ENCODE data around the gene SIAH2.

DNA sequence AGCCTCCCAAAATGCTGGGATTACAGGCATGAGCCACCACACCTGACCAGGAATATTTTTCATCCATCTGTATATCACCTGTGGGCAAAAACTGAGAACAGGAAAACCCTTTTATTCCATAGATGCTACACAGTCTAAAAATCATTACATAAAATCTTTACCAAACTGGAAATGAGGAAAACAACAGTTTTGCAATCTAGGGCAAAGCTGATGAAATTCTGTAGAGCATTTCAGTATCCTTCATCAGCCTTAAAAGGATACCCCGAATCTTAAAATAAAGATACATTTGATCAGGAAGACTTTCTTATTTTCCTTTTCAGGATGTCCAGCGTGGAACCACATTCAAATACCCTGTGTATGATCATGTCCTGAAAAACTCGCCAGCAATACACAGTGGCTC lies 7.1 kb downstream of the SIAH2 start:
- TF ChIP-seq POLR2AphosphoS5 (IDR thresholded peaks at IDR 0.05; ENCODE audit: borderline replicate concordance, low read depth, low read length) (no peak), EZH2 (IDR thresholded peaks at IDR 0.05) (no peak)

Measured in SK-N-MC (cell line).